ENCODE results near the gene LENG1. TPM values are rescaled to one million over a fixed set of nuclear protein-coding genes. Genes with fewer than 3 reads are reported as not detected.

LENG1 gene
- total and polyA plus RNA-seq, 2 donors (not counting 3 experiments of a cell fraction or from before 2014, with no cell fraction given) = 3.0 to 5.0 TPM

- no TSS peak for BruUV-seq (replicated peaks)
- H3K9me1 ChIP-seq (replicated peaks; ENCODE audit: control insufficient read depth, extremely low read depth, insufficient read depth, low read length) = no peaks in the 10 kb centered on the region
- H3K4me1 ChIP-seq (ENCODE audit: control insufficient read depth, extremely low read depth, insufficient read depth, low read length) = no peaks in the 10 kb centered on the region
- POLR2A ChIA-PET = interaction anchor here (0.6 kb wide), 1 partner anchor 713 kb away, joined by 5 read pairs; no protein-coding TSS in a partner anchor
- H3K27me3 ChIP-seq (ENCODE audit: control insufficient read depth in 2 of 2, insufficient read depth in 2 of 2, low read length in 2 of 2) = no peaks in the 10 kb centered on the region
- peaks cover 20% of the 10 kb centered on the region for H3K79me2 ChIP-seq (ENCODE audit: control insufficient read depth, insufficient read depth, low read length)
- no peak overlapping the region for H3K4me2 ChIP-seq (ENCODE audit: insufficient read depth, low read length)
- H3K27ac ChIP-seq (ENCODE audit: insufficient read depth, low read depth, low read length) = no peak overlapping the region
- no peak for TF ChIP-seq POLR2AphosphoS5 (IDR thresholded peaks at IDR 0.05; ENCODE audit: insufficient read depth, low read depth, low read length)
- TF ChIP-seq GATA2 (IDR thresholded peaks at IDR 0.05; ENCODE audit: insufficient read depth, insufficient read length, low read depth, low read length) = no peak
- TF ChIP-seq POLR2A (IDR thresholded peaks at IDR 0.05; ENCODE audit: low read depth, low read length) = no peak
- no peak for TF ChIP-seq MYC (IDR thresholded peaks at IDR 0.05; ENCODE audit: low read depth, low read length)
- no peak overlapping the region for H3K9ac ChIP-seq (replicated peaks; ENCODE audit: extremely low read depth, insufficient read depth, low read length)
- CTCF ChIA-PET = no interaction called here
- H3K9me3 ChIP-seq (replicated peaks; ENCODE audit: control insufficient read depth, insufficient read depth, low read length) = no peaks in the 10 kb centered on the region
- peaks cover 29 to 60% of the 10 kb centered on the region in 2 experiments for H3K36me3 ChIP-seq (ENCODE audit: control insufficient read depth in 2 of 2, extremely low read depth in 1 of 2, insufficient read depth in 2 of 2, low read length in 2 of 2)
- intact Hi-C loops (cut with micrococcal nuclease) (no loop called here), dilution Hi-C loops (cut with MboI; ENCODE audit: extremely low pct_ligation_motif_present, low sequenced_read_pairs) (no loop called here)
- no peak overlapping the region for H3K4me3 ChIP-seq (replicated peaks in 1 of 3; ENCODE audit: insufficient read depth in 1 of 3, low read depth in 1 of 3, low read length in 3 of 3)
- H2AFZ ChIP-seq (ENCODE audit: low read depth, low read length) = no peak overlapping the region
- no peaks in the 10 kb centered on the region for H4K20me1 ChIP-seq (replicated peaks; ENCODE audit: control insufficient read depth, extremely low read depth, insufficient read depth, low read length)
- FAIRE-seq (no peak), DNase-seq (ENCODE audit: low read depth, low spot score) (no peak)
These were observed 13.9 kb downstream of the LENG1 start for GRCh38 chr19:54145541-54146158.

GRCh38 chr19:54142166-54142780 is 17.2 kb downstream of the LENG1 start:
- no TSS peak for BruUV-seq (replicated peaks)
- ChIA-PET CTCF (no interaction called here), POLR2A (no interaction called here)
- H4K20me1 ChIP-seq (replicated peaks; ENCODE audit: control insufficient read depth, extremely low read depth, insufficient read depth, low read length) = no peaks in the 10 kb centered on the region
- H3K9me1 ChIP-seq (replicated peaks; ENCODE audit: control insufficient read depth, extremely low read depth, insufficient read depth, low read length) = no peaks in the 10 kb centered on the region
- TF ChIP-seq MYC (IDR thresholded peaks at IDR 0.05; ENCODE audit: low read depth, low read length) = no peak
- no peak for TF ChIP-seq JUN (IDR thresholded peaks at IDR 0.05; ENCODE audit: borderline replicate concordance, insufficient read depth, insufficient read length, low read depth)
- no peak for TF ChIP-seq MAX (IDR thresholded peaks at IDR 0.05; ENCODE audit: insufficient read depth, insufficient read length)
- H3K4me1 ChIP-seq (ENCODE audit: control insufficient read depth, extremely low read depth, insufficient read depth, low read length) = peaks cover 7% of the 10 kb centered on the region
- H2AFZ ChIP-seq (ENCODE audit: low read depth, low read length) = no peak overlapping the region
- H3K9me3 ChIP-seq (replicated peaks; ENCODE audit: control insufficient read depth, insufficient read depth, low read length) = no peaks in the 10 kb centered on the region
- dilution Hi-C loops (cut with MboI; ENCODE audit: extremely low pct_ligation_motif_present, low sequenced_read_pairs) = no loop called here
- no peak overlapping the region for H3K4me2 ChIP-seq (ENCODE audit: insufficient read depth, low read length)
- no peaks in the 10 kb centered on the region for H3K27me3 ChIP-seq (ENCODE audit: control insufficient read depth in 2 of 2, insufficient read depth in 2 of 2, low read length in 2 of 2)
- intact Hi-C loops (cut with micrococcal nuclease) = no loop called here
- peaks cover 49% of the 10 kb centered on the region for H3K79me2 ChIP-seq (ENCODE audit: control insufficient read depth, insufficient read depth, low read length)
- FAIRE-seq (no peak), DNase-seq (ENCODE audit: low read depth, low spot score) (no peak)
- H3K27ac ChIP-seq (ENCODE audit: insufficient read depth, low read depth, low read length) = no peak overlapping the region
- no peak overlapping the region for H3K4me3 ChIP-seq (replicated peaks in 1 of 3; ENCODE audit: insufficient read depth in 1 of 3, low read depth in 1 of 3, low read length in 3 of 3)
- peaks cover 29 to 46% of the 10 kb centered on the region in 2 experiments for H3K36me3 ChIP-seq (ENCODE audit: control insufficient read depth in 2 of 2, extremely low read depth in 1 of 2, insufficient read depth in 2 of 2, low read length in 2 of 2)
- no peak overlapping the region for H3K9ac ChIP-seq (replicated peaks; ENCODE audit: extremely low read depth, insufficient read depth, low read length)
